CD4-positive, alpha-beta memory T cell (primary cell): Measurements from ENCODE around the gene ZCCHC2. TPM values are rescaled to one million over a fixed set of nuclear protein-coding genes. Genes with fewer than 3 reads are reported as not detected.

Experiments
- CTCF ChIA-PET: fragments of 350-600 bp; sonication (Branson Sonifier 250); formaldehyde crosslinking; loops from one replicate; lab custom pipeline; 2021; ENCODE audit warnings: inconsistent platforms; ENCODE audit not compliant: partially characterized antibody; lab: Charles Lee
- POLR2A ChIA-PET: fragments of 350-600 bp; sonication (Branson Sonifier 250); formaldehyde crosslinking; loops from one replicate; lab custom pipeline; 2021; ENCODE audit not compliant: partially characterized antibody; lab: Charles Lee
- DNase-seq, 5 donors: peaks; one replicate each; pipeline versions ENCODE4 v3.0.0 to v3.0.0-alpha.2; 2020 to 2022; ENCODE audit warnings: mixed read lengths in 1 of 5
- H3K27ac ChIP-seq: one replicate; pipeline ENCODE4 v1.7.0; 2013; ENCODE audit warnings: low read depth, low read length
- H3K27me3 ChIP-seq: 2 replicates; pipeline ENCODE4 v1.7.0; 2013; ENCODE audit warnings: mild to moderate bottlenecking, low read length, moderate library complexity; ENCODE audit not compliant: insufficient read depth
- H3K36me3 ChIP-seq: 2 replicates; pipeline ENCODE4 v1.7.0; 2013; ENCODE audit warnings: mild to moderate bottlenecking, low read length, moderate library complexity; ENCODE audit not compliant: insufficient read depth
- H3K4me1 ChIP-seq: 2 replicates; pipeline ENCODE4 v1.7.0; 2013; ENCODE audit warnings: mild to moderate bottlenecking, low read length, moderate library complexity; ENCODE audit not compliant: insufficient read depth
- H3K4me3 ChIP-seq, 2 donors: one replicate each; pipeline ENCODE4 v1.7.0; 2013; ENCODE audit warnings: low read length in 2 of 2, mild to moderate bottlenecking in 1 of 2
- H3K9me3 ChIP-seq, 2 donors: one replicate each; pipeline ENCODE4 v1.7.0; 2013; ENCODE audit warnings: low read length in 2 of 2, control low read depth in 1 of 2; ENCODE audit not compliant: control insufficient read depth in 1 of 2
- H3K27ac Mint-ChIP-seq, 7 donors: one replicate each; pipeline ENCODE4 v1.8.0; 2020 to 2021; ENCODE audit warnings: mixed read lengths in 7 of 7, mild to moderate bottlenecking in 6 of 7, inconsistent platforms in 3 of 7, moderate library complexity in 3 of 7
- H3K27me3 Mint-ChIP-seq, 2 donors: one replicate each; pipeline ENCODE4 v1.8.0; 2020 to 2021; ENCODE audit warnings: mixed read lengths in 2 of 2
- H3K36me3 Mint-ChIP-seq, 2 donors: one replicate each; pipeline ENCODE4 v1.8.0; 2020 to 2021; ENCODE audit warnings: mixed read lengths in 2 of 2, inconsistent platforms in 1 of 2, mild to moderate bottlenecking in 1 of 2
- H3K4me1 Mint-ChIP-seq, 4 donors: one replicate each; pipeline ENCODE4 v1.8.0; 2020 to 2021; ENCODE audit warnings: mixed read lengths in 4 of 4, mild to moderate bottlenecking in 1 of 4
- H3K4me3 Mint-ChIP-seq, 8 donors: one replicate each; pipeline ENCODE4 v1.8.0; 2020 to 2021; ENCODE audit warnings: mixed read lengths in 8 of 8, mild to moderate bottlenecking in 7 of 8, moderate library complexity in 6 of 8, inconsistent platforms in 3 of 8
- H3K9me3 Mint-ChIP-seq, 8 donors: one replicate each; pipeline ENCODE4 v1.8.0; 2020 to 2021; ENCODE audit warnings: mixed read lengths in 8 of 8, mild to moderate bottlenecking in 5 of 8, inconsistent platforms in 3 of 8, moderate library complexity in 1 of 8
- intact Hi-C: fragments of 100-400 bp; cut with micrococcal nuclease; formaldehyde crosslinking; loops from one replicate; pipeline ENCODE4 v1.15.1; 2023
- polyA plus RNA-seq, 2 donors: library from polyadenylated mRNA; unstranded; fragments of 300-500 nt; fragmentation: Illumina TruSeq; gene quantifications; one replicate each; pipeline ENCODE4 v1.2.3, GENCODE V29; 2021
- total RNA-seq, 2 experiments: library from RNA; stranded (reverse); gene quantifications; one replicate each; pipeline ENCODE4 v1.2.3, GENCODE V29; 2021

ZCCHC2 gene
- total and polyA plus RNA-seq, 4 experiments from 2014 or later: 1.2 to 52.2 (median 27.0) TPM

- peaks cover 14% of the 10 kb centered on the region for H3K4me1 ChIP-seq
- no peak overlapping the region for H3K4me3 Mint-ChIP-seq
- no peaks in the 10 kb centered on the region for H3K9me3 Mint-ChIP-seq
- H3K4me3 ChIP-seq: no peak overlapping the region
- no peaks in the 10 kb centered on the region for H3K27me3 Mint-ChIP-seq
- H3K4me1 Mint-ChIP-seq: peaks cover 19 to 39% (median 31%) of the 10 kb centered on the region in 4 donors
- peaks cover 45% of the 10 kb centered on the region for H3K36me3 ChIP-seq
- CTCF ChIA-PET: no interaction called here
- no peak overlapping the region for H3K27ac ChIP-seq
- no peaks in the 10 kb centered on the region for H3K27me3 ChIP-seq
- POLR2A ChIA-PET: no interaction called here
- H3K36me3 Mint-ChIP-seq: peaks cover 41 to 76% of the 10 kb centered on the region in 2 donors
- no peak for DNase-seq
- intact Hi-C loops: no loop called here
- H3K27ac Mint-ChIP-seq: peak overlapping the region in 1 of 7 donors; percentile 81
- H3K9me3 ChIP-seq: no peaks in the 10 kb centered on the region
Observed at GRCh38 chr18:62549755-62550154, 26.9 kb downstream of the ZCCHC2 start.

- Histone ChIP-seq H3K9me3 (no peaks in the 10 kb centered on the region), H3K27ac (no peak overlapping the region), H3K27me3 (no peaks in the 10 kb centered on the region), H3K4me1 (peaks cover 14% of the 10 kb centered on the region), H3K4me3 (no peak overlapping the region), H3K36me3 (peaks cover 40% of the 10 kb centered on the region)
- CTCF ChIA-PET: interaction anchor here (1.5 kb wide), 1 partner anchor 24 kb away, joined by 4 read pairs; no protein-coding TSS in a partner anchor
- POLR2A ChIA-PET: no interaction called here
- peaks cover 36 to 66% of the 10 kb centered on the region in 2 donors for H3K36me3 Mint-ChIP-seq
- no peak for DNase-seq
- H3K27ac Mint-ChIP-seq: peak overlapping the region in 3 of 7 donors; percentile 1 to 48 (median 12)
- no peaks in the 10 kb centered on the region for H3K27me3 Mint-ChIP-seq
- intact Hi-C loops: no loop called here
- H3K9me3 Mint-ChIP-seq: no peaks in the 10 kb centered on the region
- no peak overlapping the region for H3K4me3 Mint-ChIP-seq
- peaks cover 21 to 42% (median 31%) of the 10 kb centered on the region in 4 donors for H3K4me1 Mint-ChIP-seq
Observed at GRCh38 chr18:62550746-62551145, 27.9 kb downstream of the ZCCHC2 start.

- peaks cover 14% of the 10 kb centered on the region for H3K4me1 ChIP-seq
- intact Hi-C loops: no loop called here
- H3K9me3 ChIP-seq: no peaks in the 10 kb centered on the region
- Mint-ChIP-seq H3K27me3 (no peaks in the 10 kb centered on the region), H3K27ac (peak overlapping the region in 3 of 7 donors; percentile 22 to 79 (median 58)), H3K36me3 (peaks cover 43 to 67% of the 10 kb centered on the region in 2 donors), H3K9me3 (no peaks in the 10 kb centered on the region), H3K4me3 (no peak overlapping the region), H3K4me1 (peaks cover 26 to 42% (median 31%) of the 10 kb centered on the region in 4 donors)
- H3K4me3 ChIP-seq: no peak overlapping the region
- peaks cover 39% of the 10 kb centered on the region for H3K36me3 ChIP-seq
- no peaks in the 10 kb centered on the region for H3K27me3 ChIP-seq
- H3K27ac ChIP-seq: no peak overlapping the region
- ChIA-PET POLR2A (interaction anchor here (0.7 to 1.1 kb wide), 3 partner anchors 24 to 32 kb away, joined by 3 read pairs; partner anchors contain the start of gene ZCCHC2), CTCF (interaction anchor here (0.8 to 1.4 kb wide), 3 partner anchors 11 to 125 kb away, joined by 3 read pairs; no protein-coding TSS in a partner anchor)
- no peak for DNase-seq
Observed at GRCh38 chr18:62551972-62552513, 29.2 kb downstream of the ZCCHC2 start.

- H3K9me3 Mint-ChIP-seq: no peaks in the 10 kb centered on the region
- ChIA-PET CTCF (no interaction called here), POLR2A (no interaction called here)
- H3K4me3 Mint-ChIP-seq: peak overlapping the region in 6 of 8 donors; percentile 1 to 19 (median 6)
- Histone ChIP-seq H3K27ac (no peak overlapping the region), H3K4me1 (peaks cover 14% of the 10 kb centered on the region), H3K4me3 (no peak overlapping the region), H3K9me3 (no peaks in the 10 kb centered on the region), H3K27me3 (no peaks in the 10 kb centered on the region), H3K36me3 (peaks cover 53% of the 10 kb centered on the region)
- peak overlapping the region in 5 of 7 donors; percentile 8 to 84 (median 20) for H3K27ac Mint-ChIP-seq
- H3K27me3 Mint-ChIP-seq: no peaks in the 10 kb centered on the region
- H3K36me3 Mint-ChIP-seq: peaks cover 59 to 72% of the 10 kb centered on the region in 2 donors
- H3K4me1 Mint-ChIP-seq: peaks cover 24 to 42% (median 31%) of the 10 kb centered on the region in 4 donors
- no peak for DNase-seq
- intact Hi-C loops: no loop called here
Observed at GRCh38 chr18:62554061-62554815, 31.4 kb downstream of the ZCCHC2 start.

- no peak overlapping the region for H3K4me3 Mint-ChIP-seq
- POLR2A ChIA-PET: no interaction called here
- H3K27me3 Mint-ChIP-seq: no peaks in the 10 kb centered on the region
- DNase-seq: no peak
- H3K27ac Mint-ChIP-seq: no peak overlapping the region
- CTCF ChIA-PET: interaction anchor here (0.9 kb wide), 1 partner anchor 11 kb away, joined by 5 read pairs; no protein-coding TSS in a partner anchor
- Histone ChIP-seq H3K27me3 (no peaks in the 10 kb centered on the region), H3K4me3 (no peak overlapping the region), H3K36me3 (peaks cover 49% of the 10 kb centered on the region), H3K4me1 (peaks cover 14% of the 10 kb centered on the region), H3K27ac (no peak overlapping the region), H3K9me3 (no peaks in the 10 kb centered on the region)
- peaks cover 24 to 37% (median 29%) of the 10 kb centered on the region in 4 donors for H3K4me1 Mint-ChIP-seq
- no peaks in the 10 kb centered on the region for H3K9me3 Mint-ChIP-seq
- peaks cover 62 to 73% of the 10 kb centered on the region in 2 donors for H3K36me3 Mint-ChIP-seq
- intact Hi-C loops: no loop called here
Observed at GRCh38 chr18:62555135-62555534, 32.3 kb downstream of the ZCCHC2 start.

- H3K27ac Mint-ChIP-seq: peak overlapping the region in 3 of 7 donors; percentile 53 to 76 (median 70)
- Histone ChIP-seq H3K4me1 (peaks cover 14% of the 10 kb centered on the region), H3K9me3 (no peaks in the 10 kb centered on the region), H3K36me3 (peaks cover 49% of the 10 kb centered on the region), H3K27me3 (no peaks in the 10 kb centered on the region), H3K27ac (no peak overlapping the region), H3K4me3 (no peak overlapping the region)
- no peaks in the 10 kb centered on the region for H3K27me3 Mint-ChIP-seq
- H3K4me3 Mint-ChIP-seq: no peak overlapping the region
- intact Hi-C loops: no loop called here
- no peak for DNase-seq
- peaks cover 61 to 73% of the 10 kb centered on the region in 2 donors for H3K36me3 Mint-ChIP-seq
- CTCF ChIA-PET: interaction anchor here (1.7 kb wide), 1 partner anchor 30 kb away, joined by 6 read pairs; no protein-coding TSS in a partner anchor
- POLR2A ChIA-PET: interaction anchor here (0.9 kb wide), 1 partner anchor 34 kb away, joined by 3 read pairs; the partner anchor contains the start of gene ZCCHC2
- peaks cover 22 to 33% (median 25%) of the 10 kb centered on the region in 4 donors for H3K4me1 Mint-ChIP-seq
- H3K9me3 Mint-ChIP-seq: no peaks in the 10 kb centered on the region
Observed at GRCh38 chr18:62556397-62556796, 33.6 kb downstream of the ZCCHC2 start.
